Measurements from ENCODE around the gene PHOSPHO1. TPM values are rescaled to one million over a fixed set of nuclear protein-coding genes. Genes with fewer than 3 reads are reported as not detected.
"Not testable (repeated sequence)": the region's sequence is repeated elsewhere in the genome, so short reads cannot be mapped to it uniquely, and the experiment has no call there.

PHOSPHO1 gene, protein sequence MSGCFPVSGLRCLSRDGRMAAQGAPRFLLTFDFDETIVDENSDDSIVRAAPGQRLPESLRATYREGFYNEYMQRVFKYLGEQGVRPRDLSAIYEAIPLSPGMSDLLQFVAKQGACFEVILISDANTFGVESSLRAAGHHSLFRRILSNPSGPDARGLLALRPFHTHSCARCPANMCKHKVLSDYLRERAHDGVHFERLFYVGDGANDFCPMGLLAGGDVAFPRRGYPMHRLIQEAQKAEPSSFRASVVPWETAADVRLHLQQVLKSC
- 0.39 TPM in 1 of 2 replicates, not detected in the other for total RNA-seq (2014; rRNA removed; shearing (Covaris generic))

- H3K36me3 ChIP-seq: no peaks in the 10 kb centered on the region
- peaks cover 11% of the 10 kb centered on the region for H3K4me1 ChIP-seq (replicated peaks)
- peak within 1 kb of the TSS; percentile 44 for H3K4me3 ChIP-seq
- DNase-seq (ENCODE audit: low read depth in 1 of 2, low spot score in 2 of 2): peak; percentile 88 to 91
- H3K9me3 ChIP-seq (replicated peaks): no peaks in the 10 kb centered on the region
- H3K27me3 ChIP-seq (replicated peaks): peaks cover 4% of the 10 kb centered on the region
- no peak within 1 kb of the TSS for H3K27ac ChIP-seq
Observed at GRCh38 chr17:49230636-49231562, at the start of gene PHOSPHO1. Gene PHOSPHO1 (minus strand): TSS chr17:49230787. CDS start chr17:49226691, 4,096 bp downstream.

DNA sequence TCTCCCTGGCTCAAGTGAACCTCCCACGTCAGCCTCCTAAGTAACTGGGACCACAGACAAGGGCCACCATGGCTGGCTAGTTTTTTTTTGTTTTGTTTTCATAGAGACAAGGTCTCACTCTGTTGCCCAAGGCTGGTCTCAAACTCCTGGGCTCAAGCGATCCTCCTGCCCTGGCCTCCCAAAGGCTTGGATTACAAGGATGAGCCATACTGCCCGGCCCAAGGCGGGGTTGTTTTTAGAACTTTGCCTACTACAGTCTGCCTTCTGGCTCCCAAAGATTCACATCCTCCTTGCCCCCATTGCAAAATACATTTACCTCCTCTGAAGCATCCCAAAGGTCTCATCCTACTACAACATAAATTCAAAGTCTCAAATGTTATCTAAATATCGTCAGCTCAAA lies 49.5 kb upstream of the PHOSPHO1 start:
- no peaks in the 10 kb centered on the region for H3K27me3 ChIP-seq (replicated peaks)
- no peak for DNase-seq (ENCODE audit: low read depth in 1 of 2, low spot score in 2 of 2)
- no peaks in the 10 kb centered on the region for H3K4me1 ChIP-seq (replicated peaks)
- H3K9me3 ChIP-seq (replicated peaks): no peaks in the 10 kb centered on the region
- H3K4me3 ChIP-seq: no peak overlapping the region
- H3K27ac ChIP-seq: no peak overlapping the region
- no peaks in the 10 kb centered on the region for H3K36me3 ChIP-seq

- H3K27me3 ChIP-seq (replicated peaks); H3K4me1 ChIP-seq (replicated peaks); H3K27ac ChIP-seq; H3K4me3 ChIP-seq; H3K36me3 ChIP-seq; DNase-seq (ENCODE audit: low read depth in 1 of 2, low spot score in 2 of 2); H3K9me3 ChIP-seq (replicated peaks): not testable (repeated sequence)
Observed at GRCh38 chr17:49279263-49280015, 48.9 kb upstream of the PHOSPHO1 start.

GRCh38 chr17:49278076-49278475 lies 47.5 kb upstream of the PHOSPHO1 start:
- no peaks in the 10 kb centered on the region for H3K9me3 ChIP-seq (replicated peaks)
- DNase-seq (ENCODE audit: low read depth in 1 of 2, low spot score in 2 of 2): no peak
- no peak overlapping the region for H3K4me3 ChIP-seq
- no peaks in the 10 kb centered on the region for H3K27me3 ChIP-seq (replicated peaks)
- H3K36me3 ChIP-seq: no peaks in the 10 kb centered on the region
- no peaks in the 10 kb centered on the region for H3K4me1 ChIP-seq (replicated peaks)
- H3K27ac ChIP-seq: no peak overlapping the region

DNA sequence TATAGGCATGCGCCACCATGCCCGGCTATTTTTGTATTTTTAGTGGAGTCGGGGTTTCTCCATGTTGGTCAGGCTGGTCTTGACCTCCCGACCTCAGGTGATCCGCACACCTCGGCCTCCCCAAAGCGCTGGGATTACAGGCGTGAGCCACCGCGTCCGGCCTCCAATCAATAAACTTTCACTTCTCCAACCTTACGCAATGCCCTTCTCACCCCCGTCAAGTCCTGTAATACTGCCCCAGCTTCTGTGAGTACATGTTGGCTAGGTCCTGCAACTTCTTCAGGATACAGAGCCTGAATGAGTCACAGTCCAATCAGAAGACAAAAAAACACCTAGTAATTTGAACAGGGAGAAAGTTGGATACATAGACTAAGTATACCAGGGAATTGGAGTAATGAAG lies 47.1 kb upstream of the PHOSPHO1 start:
- H3K4me1 ChIP-seq (replicated peaks): no peaks in the 10 kb centered on the region
- no peaks in the 10 kb centered on the region for H3K36me3 ChIP-seq
- no peak for DNase-seq (ENCODE audit: low read depth in 1 of 2, low spot score in 2 of 2)
- no peak overlapping the region for H3K27ac ChIP-seq
- no peaks in the 10 kb centered on the region for H3K9me3 ChIP-seq (replicated peaks)
- H3K27me3 ChIP-seq (replicated peaks): no peaks in the 10 kb centered on the region
- H3K4me3 ChIP-seq: no peak overlapping the region

DNA sequence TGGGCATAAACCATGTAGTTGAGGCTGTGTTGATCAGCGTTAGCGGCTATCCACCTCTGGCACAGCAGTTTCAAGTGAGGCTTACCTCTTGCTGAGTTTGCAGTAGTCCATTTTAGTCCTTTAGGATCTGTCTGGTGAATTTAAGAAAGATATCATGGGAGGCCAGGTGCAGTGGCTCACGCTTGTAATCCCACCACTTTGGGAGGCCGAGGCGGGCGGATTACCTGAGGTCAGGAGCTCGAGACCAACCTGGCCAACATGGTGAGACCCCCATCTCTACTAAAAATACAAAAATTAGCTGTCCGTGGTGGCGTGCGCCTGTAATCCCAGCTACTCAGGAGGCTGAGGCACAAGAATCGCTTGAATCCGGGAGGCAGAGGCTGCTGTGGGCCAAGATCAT lies 45.4 kb upstream of the PHOSPHO1 start:
- not testable (repeated sequence) for H3K27me3 ChIP-seq (replicated peaks); H3K36me3 ChIP-seq; H3K27ac ChIP-seq; H3K4me3 ChIP-seq; H3K4me1 ChIP-seq (replicated peaks); DNase-seq (ENCODE audit: low read depth in 1 of 2, low spot score in 2 of 2); H3K9me3 ChIP-seq (replicated peaks)

DNA sequence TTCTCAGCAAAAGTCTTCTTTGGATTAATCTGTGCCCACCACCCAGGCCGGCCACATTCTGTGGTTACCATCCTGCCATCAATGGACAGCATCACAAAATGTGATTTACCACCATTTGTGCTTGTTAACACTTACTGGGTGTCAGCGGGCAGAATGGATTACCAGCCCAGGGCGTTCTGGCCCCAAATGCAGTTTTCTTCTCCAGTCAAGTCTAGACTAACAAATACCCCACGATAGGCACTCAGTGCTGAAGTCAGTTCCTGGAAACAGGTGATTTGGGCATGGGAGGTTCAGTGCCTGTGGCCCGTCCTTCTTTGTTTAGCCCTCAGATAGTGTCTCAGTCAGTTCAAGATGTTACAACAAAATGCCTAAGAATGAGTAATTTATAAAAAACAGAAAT lies 38.8 kb upstream of the PHOSPHO1 start:
- no peak overlapping the region for H3K27ac ChIP-seq
- H3K4me1 ChIP-seq (replicated peaks): no peaks in the 10 kb centered on the region
- H3K4me3 ChIP-seq: no peak overlapping the region
- no peak for DNase-seq (ENCODE audit: low read depth in 1 of 2, low spot score in 2 of 2)
- H3K9me3 ChIP-seq (replicated peaks): no peaks in the 10 kb centered on the region
- 0 out of 2 replicates have a peak, but pooled peaks cover 6% of the 10 kb centered on the region for H3K27me3 ChIP-seq (replicated peaks)
- H3K36me3 ChIP-seq: no peaks in the 10 kb centered on the region

DNA sequence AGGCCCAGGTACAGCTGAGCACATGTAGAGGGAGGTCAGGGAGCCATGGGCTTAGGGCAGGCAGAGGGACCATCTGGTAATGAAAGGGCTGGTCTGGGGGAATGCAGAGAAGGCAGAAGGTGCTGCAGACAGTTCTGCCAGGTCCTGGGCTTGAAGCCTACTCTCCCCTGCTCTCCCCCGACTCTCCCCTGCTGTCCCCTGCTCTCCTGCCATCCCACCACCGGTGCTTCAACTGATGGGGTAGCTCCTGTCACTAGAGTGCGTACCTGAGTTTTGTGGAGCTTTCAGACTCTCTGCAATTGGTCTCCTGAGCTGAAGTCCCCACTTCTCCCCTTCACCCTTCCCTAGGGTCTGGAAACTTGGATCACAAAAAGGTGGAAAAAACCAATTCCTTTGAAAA lies 37.3 kb upstream of the PHOSPHO1 start:
- Histone ChIP-seq H3K4me3 (no peak overlapping the region), H3K27ac (no peak overlapping the region), H3K27me3 (replicated peaks) (0 out of 2 replicates have a peak, but pooled peaks cover 6% of the 10 kb centered on the region), H3K9me3 (replicated peaks) (no peaks in the 10 kb centered on the region), H3K4me1 (replicated peaks) (no peaks in the 10 kb centered on the region), H3K36me3 (no peaks in the 10 kb centered on the region)
- DNase-seq (ENCODE audit: low read depth in 1 of 2, low spot score in 2 of 2): no peak

DNA sequence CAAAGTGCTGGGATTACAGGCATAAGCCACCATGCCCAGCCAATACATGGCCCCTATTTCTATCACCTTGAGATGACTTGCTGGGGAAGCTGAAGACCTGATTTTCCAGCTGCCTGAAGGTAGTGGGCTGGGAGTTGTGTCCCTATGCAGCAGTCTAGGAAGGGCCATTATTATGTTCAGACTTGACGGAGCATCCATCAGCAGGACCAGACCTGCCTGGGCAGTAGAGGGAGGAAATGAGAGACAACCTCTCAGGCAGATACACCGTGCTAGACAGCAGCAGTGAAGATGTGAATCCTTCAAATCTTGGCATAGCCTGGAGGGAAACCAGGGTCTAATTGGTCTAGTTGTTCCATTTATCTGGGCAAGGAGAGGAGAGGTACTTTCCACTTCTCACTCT lies 35.6 kb upstream of the PHOSPHO1 start:
- Histone ChIP-seq H3K4me1 (replicated peaks) (no peaks in the 10 kb centered on the region; the same call in 1 of the 2 replicates), H3K27me3 (replicated peaks) (0 out of 2 replicates have a peak, but pooled peaks cover 6% of the 10 kb centered on the region), H3K27ac (no peak overlapping the region), H3K4me3 (no peak overlapping the region), H3K9me3 (replicated peaks) (no peaks in the 10 kb centered on the region), H3K36me3 (no peaks in the 10 kb centered on the region)
- no peak for DNase-seq (ENCODE audit: low read depth in 1 of 2, low spot score in 2 of 2)

DNA sequence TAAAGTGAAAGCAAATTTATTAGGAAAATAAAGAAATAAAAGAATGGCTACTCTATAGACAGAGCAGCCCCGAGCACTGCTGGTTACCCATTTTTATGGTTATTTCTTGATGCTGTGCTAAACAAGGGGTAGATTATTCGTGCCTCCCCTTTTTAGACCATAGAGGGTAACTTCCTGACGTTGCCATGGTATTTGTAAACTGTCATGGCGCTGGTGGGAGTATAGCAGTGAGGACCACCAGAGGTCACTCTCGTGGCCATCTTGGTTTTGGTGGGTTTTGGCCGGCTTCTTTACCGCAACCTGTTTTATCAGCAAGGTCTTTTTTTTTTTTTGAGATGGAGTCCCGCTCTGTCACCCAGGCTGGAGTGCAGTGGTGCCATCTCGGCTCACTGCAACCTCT lies 31.0 kb upstream of the PHOSPHO1 start:
- H3K4me1 ChIP-seq (replicated peaks): peaks cover 19% of the 10 kb centered on the region
- not testable (repeated sequence) for H3K27me3 ChIP-seq (replicated peaks); H3K36me3 ChIP-seq; H3K9me3 ChIP-seq (replicated peaks); H3K27ac ChIP-seq; H3K4me3 ChIP-seq; DNase-seq (ENCODE audit: low read depth in 1 of 2, low spot score in 2 of 2)

GRCh38 chr17:49260817-49261291 lies 30.3 kb upstream of the PHOSPHO1 start:
- no peak for DNase-seq (ENCODE audit: low read depth in 1 of 2, low spot score in 2 of 2)
- H3K27ac ChIP-seq: peak overlapping the region; percentile 79

DNA sequence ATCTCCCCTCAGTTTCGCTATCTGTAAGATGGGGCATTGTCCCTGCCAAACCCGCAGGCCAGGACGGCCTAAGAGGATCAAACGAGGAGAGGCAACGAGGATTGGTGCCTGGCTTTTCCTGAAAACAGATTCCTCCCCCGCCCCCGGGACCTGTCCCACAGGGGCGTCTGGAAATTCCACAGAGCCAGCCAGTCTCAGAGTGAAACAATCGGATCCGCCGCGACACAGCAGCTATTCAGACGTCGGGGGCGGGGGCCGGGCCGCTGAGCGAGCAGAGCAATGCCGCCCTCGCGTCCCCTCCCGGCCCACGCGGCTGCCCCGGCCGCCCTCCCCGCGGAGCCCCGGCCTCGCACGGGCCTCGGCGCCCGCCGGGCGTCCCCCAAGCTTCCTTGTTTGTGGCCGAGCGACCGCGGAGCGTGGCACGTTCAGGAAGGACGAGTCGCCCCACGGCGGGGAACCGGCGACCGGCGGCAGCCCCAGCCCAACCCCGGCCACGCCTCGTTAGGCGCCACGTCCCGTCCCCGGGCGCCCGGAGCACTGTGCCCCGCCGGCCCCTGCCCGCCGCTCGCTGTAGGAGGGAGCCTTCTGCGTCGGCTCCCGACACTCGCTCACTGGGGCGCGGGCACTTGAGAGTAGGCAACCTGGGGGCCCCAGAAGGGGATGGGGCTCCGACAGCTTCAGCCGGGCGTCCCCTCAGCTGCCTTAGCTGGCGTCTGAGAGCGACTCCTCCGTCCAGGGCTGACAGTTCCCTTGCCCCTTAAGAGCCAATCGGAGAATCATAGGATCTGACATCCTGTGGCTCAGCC lies 29.6 kb upstream of the PHOSPHO1 start:
- Histone ChIP-seq H3K36me3 (no peaks in the 10 kb centered on the region), H3K4me1 (replicated peaks) (peaks cover 19% of the 10 kb centered on the region), H3K4me3 (peak overlapping the region; percentile 57), H3K9me3 (replicated peaks) (no peaks in the 10 kb centered on the region), H3K27ac (peak overlapping the region; percentile 79), H3K27me3 (replicated peaks) (no peaks in the 10 kb centered on the region)
- peak; percentile 88 for DNase-seq (ENCODE audit: low read depth in 1 of 2, low spot score in 2 of 2)

More at GRCh38 chr17:49260817-49261291, 30.3 kb upstream of the PHOSPHO1 start:
- Histone ChIP-seq H3K27me3 (replicated peaks) (no peaks in the 10 kb centered on the region), H3K36me3 (no peaks in the 10 kb centered on the region), H3K4me3 (peak overlapping the region; percentile 57), H3K9me3 (replicated peaks) (no peaks in the 10 kb centered on the region), H3K4me1 (replicated peaks) (peaks cover 19% of the 10 kb centered on the region)

GRCh38 chr17:49259663-49260010 lies 29.1 kb upstream of the PHOSPHO1 start:
- DNase-seq (ENCODE audit: low read depth in 1 of 2, low spot score in 2 of 2): no peak
- H3K27ac ChIP-seq: peak overlapping the region; percentile 79

More at GRCh38 chr17:49259663-49260010, 29.1 kb upstream of the PHOSPHO1 start:
- Histone ChIP-seq H3K27me3 (replicated peaks) (no peaks in the 10 kb centered on the region), H3K4me3 (peak overlapping the region; percentile 57), H3K4me1 (replicated peaks) (peaks cover 19% of the 10 kb centered on the region), H3K9me3 (replicated peaks) (no peaks in the 10 kb centered on the region), H3K36me3 (no peaks in the 10 kb centered on the region)

Measured in SJSA1 (cell line).